D721Med (cell line): ENCODE measurements around the gene SLC9A5.
A peak's percentile ranks its signal among the peaks of the same experiment; 100 is the strongest.

Experiments used
- DNase-seq: peaks from one replicate; pipeline ENCODE4 v3.0.0; 2011; ENCODE audit warnings: low spot score; ENCODE audit not compliant: insufficient read length
- FAIRE-seq: peaks from 2 replicates; lab custom pipeline; 2011; peaks lifted over from hg19 to GRCh38; lab: Jason Lieb, UNC
- TF ChIP-seq, protein P1 (sequence below): IDR thresholded peaks from 2 replicates; pipeline ENCODE4 v1.5.1; 2012; ENCODE audit warnings: mild to moderate bottlenecking, control low read depth; ENCODE audit not compliant: insufficient read depth; ENCODE audit errors: missing control alignments

SLC9A5 gene

DNA sequence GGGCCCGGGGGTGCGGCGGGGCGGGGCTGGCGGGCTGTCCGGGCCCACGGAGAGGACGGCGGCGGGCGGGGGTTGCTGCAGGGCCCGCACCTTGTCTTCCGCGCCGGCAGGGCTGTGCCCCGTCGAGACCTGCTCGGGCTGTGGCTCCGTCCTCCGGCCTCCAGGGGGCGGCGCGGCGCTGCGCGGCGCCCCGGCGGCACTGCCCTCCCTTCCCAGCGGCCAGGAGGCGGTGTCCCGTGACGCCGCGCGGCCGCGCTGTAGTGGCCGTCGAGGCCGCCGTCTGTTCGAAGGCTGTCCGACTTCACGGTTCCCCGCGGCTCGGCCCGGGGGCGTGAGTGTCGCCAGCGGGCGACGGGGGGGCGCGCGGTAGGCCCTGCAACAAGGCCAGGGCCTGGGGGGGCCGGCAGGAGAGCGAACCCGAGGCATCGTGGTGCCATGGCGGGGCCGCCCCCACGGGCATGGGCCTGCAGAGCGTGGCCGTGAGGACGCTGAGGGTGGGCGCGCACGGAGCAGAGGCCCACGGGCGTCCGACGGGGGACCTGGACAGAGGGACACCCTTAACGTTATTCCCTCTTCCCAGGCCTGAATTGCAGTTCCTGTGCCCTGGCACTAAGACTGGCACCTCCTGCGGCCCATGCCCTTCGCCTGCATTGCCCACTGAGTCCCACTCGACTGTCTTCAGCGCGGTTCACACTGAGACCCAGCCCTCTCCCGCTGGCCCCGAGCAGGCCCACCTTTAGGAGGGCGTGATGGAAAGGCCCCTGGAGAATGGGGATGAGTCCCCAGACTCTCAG lies 30.7 kb downstream of the SLC9A5 start, which contains the start of gene PLEKHG4:
TSS of gene PLEKHG4 (plus strand) at position 237 of the 794 bp plus-strand sequence. CDS start at position 750, 513 bp downstream.
- TF ChIP-seq, protein P1, sequence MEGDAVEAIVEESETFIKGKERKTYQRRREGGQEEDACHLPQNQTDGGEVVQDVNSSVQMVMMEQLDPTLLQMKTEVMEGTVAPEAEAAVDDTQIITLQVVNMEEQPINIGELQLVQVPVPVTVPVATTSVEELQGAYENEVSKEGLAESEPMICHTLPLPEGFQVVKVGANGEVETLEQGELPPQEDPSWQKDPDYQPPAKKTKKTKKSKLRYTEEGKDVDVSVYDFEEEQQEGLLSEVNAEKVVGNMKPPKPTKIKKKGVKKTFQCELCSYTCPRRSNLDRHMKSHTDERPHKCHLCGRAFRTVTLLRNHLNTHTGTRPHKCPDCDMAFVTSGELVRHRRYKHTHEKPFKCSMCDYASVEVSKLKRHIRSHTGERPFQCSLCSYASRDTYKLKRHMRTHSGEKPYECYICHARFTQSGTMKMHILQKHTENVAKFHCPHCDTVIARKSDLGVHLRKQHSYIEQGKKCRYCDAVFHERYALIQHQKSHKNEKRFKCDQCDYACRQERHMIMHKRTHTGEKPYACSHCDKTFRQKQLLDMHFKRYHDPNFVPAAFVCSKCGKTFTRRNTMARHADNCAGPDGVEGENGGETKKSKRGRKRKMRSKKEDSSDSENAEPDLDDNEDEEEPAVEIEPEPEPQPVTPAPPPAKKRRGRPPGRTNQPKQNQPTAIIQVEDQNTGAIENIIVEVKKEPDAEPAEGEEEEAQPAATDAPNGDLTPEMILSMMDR: peak; percentile 58
- FAIRE-seq: no peak
- peak; percentile 87 for DNase-seq

DNA sequence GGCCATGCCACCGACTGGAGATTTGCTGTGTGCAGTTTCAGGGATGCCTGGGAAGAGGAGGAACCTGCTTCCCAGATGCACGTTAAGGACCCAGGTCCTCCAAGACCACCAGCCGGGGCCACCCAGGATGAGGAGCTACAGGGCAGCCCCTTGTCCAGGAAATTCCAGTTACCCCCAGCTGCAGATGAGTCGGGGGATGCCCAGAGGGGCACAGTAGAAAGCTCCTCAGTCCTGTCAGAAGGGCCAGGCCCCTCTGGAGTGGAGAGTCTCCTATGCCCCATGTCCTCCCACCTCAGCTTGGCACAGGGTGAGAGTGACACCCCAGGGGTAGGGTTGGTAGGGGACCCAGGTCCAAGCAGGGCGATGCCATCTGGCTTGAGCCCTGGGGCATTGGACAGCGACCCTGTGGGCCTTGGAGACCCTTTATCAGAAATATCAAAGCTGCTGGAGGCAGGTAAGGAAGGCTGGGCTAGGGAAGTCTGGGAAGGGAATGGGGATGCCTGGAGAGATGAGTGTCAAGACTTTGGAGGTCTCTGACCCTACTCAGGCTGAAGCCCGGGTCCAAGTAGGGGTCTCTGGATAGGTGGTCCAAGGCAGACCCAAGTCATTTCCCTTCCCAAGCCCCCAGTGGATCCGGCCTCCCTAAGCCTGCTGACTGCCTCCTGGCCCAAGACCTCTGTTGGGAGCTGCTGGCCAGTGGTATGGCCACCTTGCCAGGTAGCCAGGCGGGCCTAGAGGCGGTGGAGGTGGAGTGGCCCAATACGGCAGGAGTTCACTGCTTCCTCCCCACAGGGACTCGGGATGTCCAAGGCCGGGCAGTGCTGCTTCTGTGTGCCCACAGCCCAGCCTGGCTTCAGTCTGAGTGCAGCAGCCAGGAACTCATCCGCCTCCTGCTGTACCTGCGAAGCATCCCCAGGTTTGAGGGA lies 31.6 kb downstream of the SLC9A5 start:
- TF ChIP-seq, protein P1: no peak
- FAIRE-seq (no peak), DNase-seq (no peak)

DNA sequence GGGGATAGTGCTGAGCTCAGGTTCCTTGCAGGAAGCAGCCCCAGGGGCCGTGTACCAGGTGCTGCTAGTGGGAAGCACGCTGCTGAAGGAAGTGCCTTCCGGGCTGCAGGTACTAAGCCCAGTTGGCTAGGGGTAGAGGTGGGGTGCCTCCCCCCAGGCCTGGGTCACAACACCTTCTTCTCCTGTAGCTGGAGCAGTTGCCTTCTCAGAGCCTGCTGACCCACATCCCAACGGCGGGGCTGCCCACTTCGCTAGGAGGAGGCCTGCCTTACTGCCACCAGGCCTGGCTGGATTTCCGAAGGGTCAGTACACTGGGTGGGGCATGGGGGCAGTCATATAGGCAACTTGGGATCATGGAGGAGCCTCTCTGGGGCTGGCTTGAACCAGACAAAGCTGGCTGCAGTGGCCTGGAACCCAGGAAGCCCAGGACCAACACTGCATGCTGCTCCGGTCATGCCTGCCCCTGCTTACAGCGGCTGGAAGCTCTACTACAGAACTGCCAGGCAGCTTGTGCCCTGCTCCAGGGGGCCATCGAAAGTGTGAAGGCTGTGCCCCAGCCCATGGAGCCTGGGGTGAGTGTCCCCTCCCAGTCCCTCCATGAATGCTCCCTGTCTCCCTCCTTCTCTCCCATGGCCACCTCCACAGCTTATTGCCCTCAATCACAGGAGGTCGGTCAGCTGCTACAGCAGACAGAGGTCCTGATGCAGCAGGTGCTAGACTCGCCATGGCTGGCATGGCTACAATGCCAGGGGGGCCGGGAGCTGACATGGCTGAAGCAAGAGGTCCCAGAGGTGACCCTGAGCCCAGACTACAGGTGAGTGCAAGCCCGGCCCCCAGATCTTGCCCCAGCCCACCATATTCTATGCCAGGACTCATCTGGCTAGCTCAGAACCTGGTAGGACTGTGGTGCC lies 33.0 kb downstream of the SLC9A5 start:
- DNase-seq (no peak), FAIRE-seq (no peak)
- TF ChIP-seq, protein P1: no peak

DNA sequence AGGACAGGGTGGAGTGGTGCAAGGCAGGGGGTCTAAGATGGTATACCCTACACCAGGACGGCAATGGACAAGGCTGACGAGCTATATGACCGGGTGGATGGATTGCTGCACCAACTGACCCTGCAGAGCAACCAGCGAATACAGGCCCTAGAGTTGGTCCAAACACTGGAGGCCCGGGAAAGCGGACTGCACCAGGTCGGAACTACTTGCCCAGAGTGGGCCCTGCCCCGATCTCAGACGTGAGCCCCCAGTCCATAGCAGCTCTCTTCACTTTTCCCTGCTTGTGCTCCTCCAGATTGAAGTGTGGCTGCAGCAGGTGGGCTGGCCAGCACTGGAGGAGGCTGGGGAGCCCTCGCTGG lies 33.6 kb downstream of the SLC9A5 start:
- TF ChIP-seq, protein P1: no peak
- FAIRE-seq: no peak
- DNase-seq: no peak

DNA sequence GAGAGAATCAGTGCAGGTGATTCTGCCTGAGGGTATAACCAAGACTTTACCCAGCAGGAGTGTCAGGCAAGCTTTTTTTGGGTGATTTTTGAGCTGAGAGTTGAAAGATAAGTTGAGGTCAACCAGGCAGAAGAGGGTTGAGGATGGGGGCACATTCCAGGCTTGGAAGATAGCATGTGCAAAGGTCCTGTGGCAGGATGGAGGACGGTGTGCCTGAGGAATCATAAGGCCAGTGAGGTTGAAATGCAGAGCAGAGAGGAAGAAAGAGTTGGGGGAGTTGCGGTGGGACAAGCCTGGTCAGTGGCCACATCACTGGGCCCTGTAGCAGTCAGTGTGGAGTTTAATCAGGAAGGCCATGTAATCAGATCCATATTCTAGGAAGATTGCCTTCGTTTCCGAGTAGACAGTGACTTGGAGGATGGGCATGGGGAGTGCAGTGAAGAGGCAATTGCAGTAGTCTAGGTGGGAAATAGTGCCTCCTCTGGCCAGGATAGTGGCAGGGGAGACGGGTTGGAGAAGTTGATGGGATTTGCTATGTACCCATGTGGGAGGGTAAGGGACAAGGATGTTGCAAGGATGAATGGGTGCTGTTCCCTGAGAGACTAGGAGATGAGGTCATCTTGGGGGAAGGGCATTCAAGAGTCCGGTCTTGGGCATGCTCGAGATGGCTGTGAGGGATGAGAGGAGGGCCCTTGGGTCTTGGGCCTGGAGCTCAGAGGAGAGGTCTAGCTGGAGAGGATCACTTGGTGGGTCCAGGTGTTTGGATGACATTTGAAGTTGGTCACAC lies 34.5 kb downstream of the SLC9A5 start:
- TF ChIP-seq, protein P1: no peak
- FAIRE-seq: no peak
- DNase-seq: no peak
